Fibroblast of skin of scalp (primary cell): ENCODE measurements around the gene MYH14. TPM values are rescaled to one million over a fixed set of nuclear protein-coding genes. Genes with fewer than 3 reads are reported as not detected.

Experiments
- DNase-seq: peaks from one replicate; pipeline ENCODE4 v3.0.0-alpha.2; 2013
- polyA plus RNA-seq, 2 experiments: library from polyadenylated mRNA; unstranded; fragments of 120-200 nt; gene quantifications; one replicate each; pipeline ENCODE4 v1.2.1, GENCODE V29; 2013; ENCODE audit not compliant: insufficient read length in 2 of 2

Gene MYH14
- 0.19 TPM for polyA plus RNA-seq (2013, experiment 1 of 2; ENCODE audit: insufficient read length)
- polyA plus RNA-seq (2013, experiment 2 of 2; ENCODE audit: insufficient read length): 1.4 TPM

DNA sequence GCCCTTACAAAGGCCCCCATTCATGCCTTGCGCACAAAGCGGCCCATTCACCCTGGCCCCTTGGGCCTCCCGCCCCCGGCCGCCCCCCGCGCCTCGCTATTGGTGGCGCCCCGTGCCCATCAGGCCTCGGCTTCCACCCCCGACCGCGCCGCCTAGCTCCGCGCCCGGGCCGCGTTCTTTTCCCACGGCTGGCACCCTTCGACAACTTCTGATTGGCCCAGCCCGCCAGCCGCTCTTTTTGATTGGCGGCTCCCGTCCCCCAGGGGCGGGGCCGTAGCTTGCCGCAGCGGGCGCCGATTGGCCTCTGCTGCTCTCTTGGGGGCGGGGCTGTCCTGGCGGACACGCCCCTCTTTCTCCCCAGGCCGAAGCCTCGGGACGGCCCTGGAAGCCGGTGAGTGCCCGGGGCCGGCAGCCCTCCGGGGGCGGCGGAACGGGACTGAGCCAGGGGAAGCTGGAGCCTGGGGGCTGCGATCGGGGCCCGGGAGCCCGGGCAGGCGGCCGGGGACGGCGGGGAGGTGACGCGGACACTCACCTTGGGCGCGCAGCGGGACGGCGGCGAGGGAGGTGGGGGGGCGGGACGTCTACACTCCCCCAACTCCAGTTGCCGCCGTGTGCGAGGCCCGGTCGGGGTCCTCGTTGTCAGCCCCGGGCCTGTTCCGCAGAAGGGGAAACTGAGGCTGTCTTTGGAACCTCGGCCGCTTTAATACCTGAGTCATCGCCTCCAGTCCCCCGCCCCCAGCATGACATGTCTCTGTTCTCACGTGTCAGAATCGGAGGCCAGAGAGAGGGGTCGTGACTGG is at the start of gene MYH14:
Gene MYH14, plus strand, starts transcription at position 342 of the 800 bp plus-strand sequence. CDS start 6,744 bp downstream, outside the sequence.
- DNase-seq: peak; percentile 8

DNA sequence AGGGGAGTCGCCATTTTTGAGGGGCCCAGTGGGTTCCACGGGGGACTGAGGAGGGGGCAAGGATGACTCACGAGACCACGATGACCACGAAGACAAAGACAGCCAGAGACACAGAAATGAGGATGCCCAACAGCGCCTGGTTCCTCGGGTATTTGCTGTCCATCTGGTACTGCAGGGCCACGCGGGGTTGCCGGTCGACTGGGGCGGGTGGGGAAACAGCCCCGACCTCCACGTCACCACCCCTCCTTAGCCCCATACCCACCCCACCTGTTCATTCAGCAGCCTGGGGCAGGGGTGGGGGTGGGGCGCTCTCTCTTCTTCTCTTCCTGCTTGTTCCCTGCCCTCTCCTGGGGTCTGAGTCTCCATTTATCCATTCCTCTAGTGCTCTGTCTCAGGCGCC is 48.9 kb upstream of the MYH14 start:
- no peak for DNase-seq

DNA sequence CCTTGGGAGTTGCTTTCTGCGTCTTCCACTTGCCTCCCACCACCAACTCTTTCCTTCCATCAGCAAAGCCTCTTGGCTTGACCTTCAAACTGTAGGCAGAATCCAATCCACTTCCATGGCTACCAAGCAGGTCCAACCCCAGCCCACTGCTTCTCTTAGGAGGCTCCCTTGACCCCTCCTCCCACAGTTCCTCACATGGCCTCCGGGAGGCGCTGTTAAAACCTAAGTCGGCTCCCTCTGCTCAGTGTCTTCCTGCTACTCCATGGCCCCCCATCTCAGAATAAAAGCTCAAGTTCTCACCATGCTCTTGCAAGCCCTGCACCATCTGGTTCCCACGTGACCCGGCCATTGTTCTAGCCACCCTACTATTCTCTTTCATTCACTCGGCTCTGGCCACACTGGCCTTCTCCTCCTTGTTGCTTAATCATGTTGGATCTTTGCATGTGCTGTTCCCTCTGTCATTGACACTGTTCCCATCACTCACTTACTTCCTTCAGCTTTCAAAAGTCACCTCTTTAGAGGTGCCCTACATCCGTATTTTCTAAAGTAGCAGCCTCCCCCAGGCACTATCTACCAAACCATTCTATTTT is 47.8 kb upstream of the MYH14 start:
- DNase-seq: no peak

DNA sequence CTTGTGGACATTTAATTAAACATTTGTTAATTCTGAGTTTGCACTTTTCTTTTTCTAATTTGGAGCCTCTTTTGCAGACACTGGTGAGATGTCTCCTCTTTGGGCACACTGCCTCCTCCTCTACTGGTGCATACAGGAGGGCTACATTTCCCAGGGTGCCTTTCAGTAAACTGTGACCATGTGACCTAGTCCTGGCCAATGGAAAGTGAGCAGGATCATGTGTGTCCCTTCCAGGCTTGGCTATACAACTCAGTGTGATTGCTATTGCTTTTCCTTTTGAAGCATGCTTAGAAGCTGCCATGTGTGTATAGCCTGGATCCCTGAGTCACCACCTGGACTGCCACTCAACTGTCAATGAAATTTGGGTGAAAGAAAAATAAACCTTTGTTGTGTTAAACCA is 44.8 kb upstream of the MYH14 start:
- no peak for DNase-seq

DNA sequence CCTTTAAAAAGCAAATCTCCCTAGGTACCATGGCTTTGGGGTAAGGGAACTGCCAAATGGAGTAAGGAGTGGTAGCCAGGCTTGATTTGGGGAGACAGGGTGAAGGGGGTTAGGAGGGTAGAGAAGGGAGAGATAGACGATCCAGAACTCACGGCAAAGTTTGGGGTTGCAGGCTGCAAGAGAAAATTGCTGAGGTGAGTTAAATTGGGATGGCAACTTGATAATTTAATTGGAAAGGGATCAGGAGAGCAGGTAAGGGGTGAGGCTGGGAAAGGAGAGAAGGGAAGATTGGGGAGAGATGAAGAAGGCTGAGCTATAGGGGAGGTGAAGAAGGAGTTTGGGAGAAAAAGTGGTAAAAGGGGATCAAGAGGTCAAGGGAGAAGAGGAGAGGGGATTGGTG is 44.3 kb upstream of the MYH14 start:
- no peak for DNase-seq

DNA sequence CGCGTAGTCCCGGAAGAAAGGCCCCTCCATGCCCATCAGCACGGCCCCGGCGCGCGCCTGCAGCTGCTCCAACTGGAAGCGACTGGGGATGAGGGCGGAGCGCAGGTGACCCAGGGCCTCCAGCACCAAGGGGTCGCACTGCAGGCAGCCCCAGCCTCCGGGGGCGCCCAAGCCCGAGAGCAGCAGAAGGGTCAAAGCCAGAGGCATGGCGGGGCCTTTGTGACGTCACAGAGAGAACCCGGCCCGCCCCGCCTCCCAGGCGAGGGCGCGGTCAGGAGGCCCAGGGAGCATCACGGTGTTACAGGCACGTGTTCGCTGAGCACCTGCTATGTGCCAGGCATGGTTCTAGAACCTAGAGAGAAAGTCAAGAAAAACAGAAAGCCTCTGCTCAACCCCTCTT is 40.4 kb upstream of the MYH14 start, which contains the start of gene IZUMO2:
Gene IZUMO2, minus strand, starts transcription at position 294 of the 400 bp plus-strand sequence. Its CDS starts 87 bp downstream, at position 207.
- no peak for DNase-seq

DNA sequence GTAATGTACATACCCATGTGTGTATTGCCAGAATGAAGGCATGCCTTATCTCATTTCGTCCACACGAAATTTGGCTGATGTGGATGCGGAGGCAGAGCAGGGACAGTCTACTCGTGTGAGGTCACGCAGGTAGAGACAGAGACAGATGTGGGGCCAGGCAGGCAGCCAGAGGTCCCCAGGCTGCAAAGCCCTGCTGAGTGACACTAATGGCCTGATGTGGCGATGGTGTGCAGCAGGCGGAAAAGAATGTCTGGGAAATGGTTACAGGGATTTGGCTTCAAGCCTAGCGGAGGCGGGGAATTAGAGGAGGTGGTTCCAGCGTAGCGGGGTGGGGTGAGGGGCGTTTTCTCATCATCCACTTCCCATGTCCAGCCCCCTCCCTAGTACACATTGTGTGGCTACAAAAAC is 36.1 kb upstream of the MYH14 start:
- DNase-seq: no peak

DNA sequence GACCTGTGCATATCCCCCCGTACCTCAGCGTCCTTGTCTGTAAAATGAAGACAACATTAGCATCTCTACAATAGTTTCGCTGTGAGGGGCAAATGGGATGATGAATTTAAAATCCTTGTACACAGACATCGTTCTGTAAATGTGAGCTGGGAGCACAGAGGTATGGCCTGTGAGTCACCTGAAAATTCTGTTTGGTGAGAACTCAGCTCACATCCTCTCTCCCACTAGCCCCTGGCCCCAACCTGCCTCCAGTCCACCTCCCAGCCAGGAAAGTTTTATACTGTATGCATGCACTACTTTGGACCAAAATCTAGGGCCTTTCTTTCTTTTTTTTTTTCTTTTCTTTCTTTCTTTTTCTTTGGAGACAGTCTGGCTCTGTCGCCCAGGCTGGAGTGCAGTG is 31.7 kb upstream of the MYH14 start:
- no peak for DNase-seq

DNA sequence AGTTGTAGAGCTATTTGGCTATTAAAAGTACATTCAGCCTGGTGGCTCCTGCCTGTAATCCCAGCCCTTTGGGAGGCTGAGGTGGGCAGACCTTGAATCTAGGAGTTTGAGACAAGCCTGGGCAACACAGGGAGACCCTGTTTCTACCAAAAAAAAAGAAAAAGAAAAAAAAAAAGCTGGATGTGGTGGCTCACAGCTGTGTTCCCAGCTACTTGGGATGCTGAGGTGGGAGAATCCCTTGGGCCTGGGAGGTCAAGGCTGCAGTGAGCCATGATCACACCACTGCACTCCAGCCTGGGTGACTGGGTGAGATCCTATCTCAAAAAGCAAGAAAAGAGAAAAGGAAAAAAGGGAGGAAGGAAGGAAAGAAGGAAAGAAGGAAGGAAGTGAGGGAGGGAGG is 30.7 kb upstream of the MYH14 start:
- DNase-seq: no peak

- DNase-seq: no peak
Measured at GRCh38 chr19:50173127-50173526, 30.3 kb upstream of the MYH14 start.

DNA sequence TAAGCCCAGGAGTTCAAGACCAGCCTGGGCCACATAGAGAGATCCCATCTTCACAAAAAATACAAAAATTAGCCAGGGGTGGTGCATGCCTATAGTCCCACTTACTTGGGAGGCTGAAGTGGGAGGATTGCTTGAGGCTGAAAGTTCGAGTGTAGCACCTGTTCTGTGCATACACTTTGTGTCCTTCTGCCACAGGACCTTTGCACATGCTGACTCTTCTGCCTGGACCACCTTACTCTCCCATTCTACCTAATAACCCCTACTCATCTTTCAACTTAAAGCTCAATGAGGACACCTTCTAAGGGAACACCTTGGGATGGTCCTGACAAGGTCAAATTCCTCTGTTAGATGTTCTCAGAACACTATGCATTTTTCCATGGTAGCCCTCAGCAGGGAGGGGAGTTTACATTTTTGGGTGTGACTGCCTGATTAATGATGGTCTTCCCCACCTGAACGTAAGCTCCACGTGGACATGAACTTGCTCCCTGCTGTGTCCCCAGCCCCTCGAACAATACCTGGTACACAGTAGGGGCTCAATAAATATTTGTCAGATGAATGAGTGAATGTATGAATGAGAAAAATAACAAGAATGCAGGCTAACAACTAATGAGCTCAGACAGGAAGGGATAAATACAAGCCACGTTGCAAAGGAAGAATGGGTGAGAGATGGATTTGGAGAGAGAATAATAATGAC is 29.2 kb upstream of the MYH14 start:
- no peak for DNase-seq

GRCh38 chr19:50175924-50176323 is 27.5 kb upstream of the MYH14 start:
- no peak for DNase-seq

DNA sequence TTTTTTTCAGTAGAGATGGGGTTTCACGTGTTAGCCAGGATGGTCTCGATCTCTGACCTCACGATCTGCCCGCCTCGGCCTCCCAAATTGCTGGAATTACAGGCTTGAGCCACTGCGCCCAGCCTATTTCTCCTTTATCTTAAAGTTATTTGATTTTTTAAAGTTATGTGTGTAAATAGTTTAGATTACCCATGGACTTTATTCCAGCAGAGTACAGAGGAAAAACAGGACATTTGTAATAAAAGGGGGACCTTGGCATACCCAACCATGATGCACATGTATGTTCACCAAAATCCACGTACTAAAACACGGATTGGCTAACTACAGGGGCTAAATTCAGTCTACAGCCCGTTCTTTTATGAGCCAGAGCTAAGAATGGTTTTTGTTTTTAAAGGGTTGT is 26.6 kb upstream of the MYH14 start:
- no peak for DNase-seq

DNA sequence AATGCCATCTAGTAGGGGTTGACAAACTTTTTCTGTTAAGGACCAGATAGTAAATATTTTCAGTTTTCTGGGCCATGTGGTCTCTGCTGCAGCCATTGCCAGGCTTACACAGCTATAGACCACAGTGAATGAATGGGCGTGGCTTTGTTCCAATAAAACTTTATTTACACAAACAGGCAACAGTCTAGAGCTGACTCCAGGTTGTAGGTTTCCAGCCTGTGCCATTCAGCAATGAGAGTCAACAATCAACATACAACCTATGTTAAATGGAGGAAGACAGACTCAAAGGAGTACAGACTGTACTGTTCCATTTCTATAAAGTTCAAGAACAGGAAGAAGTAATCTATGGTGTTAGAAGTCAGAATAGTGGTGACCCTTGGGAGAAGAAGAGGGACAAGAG is 25.1 kb upstream of the MYH14 start:
- DNase-seq: no peak

GRCh38 chr19:50178859-50179537 is 24.4 kb upstream of the MYH14 start:
- DNase-seq: no peak

DNA sequence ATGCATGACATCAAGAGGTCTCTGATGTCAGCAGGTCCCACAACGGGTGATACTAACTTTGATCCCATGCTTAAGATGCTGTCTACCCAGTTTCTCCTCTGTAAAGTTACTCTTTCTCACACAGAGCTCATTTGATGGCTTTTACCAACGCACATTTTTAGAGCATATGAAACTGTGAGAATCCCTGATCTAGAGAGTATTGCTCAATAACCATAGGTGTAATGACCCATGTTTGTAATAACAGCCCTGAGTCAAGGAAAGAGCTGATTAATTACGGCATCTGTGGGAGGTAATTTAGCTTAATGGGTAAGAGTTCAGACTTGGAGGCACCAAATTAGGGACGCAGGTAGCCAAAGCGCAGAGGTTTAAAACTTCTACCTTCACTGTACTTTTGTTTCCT is 22.3 kb upstream of the MYH14 start:
- no peak for DNase-seq

DNA sequence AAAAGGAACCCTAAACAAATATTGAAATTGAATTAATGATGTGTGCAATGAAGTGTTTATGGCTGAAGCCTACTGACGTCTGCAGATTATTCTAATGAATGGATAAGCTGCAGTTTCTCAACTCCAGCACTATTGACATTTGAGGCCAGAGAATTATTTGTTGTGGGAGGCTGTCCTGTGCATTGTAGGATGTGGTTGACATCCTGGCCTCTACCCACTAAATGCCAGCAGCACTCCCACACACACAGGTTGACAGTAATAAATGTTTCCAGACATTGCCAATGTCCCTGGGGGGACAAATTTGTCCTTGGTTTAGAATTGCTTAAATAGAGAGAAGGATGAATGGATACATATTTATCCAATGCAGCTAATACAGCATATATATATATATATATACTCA is 19.2 kb upstream of the MYH14 start:
- DNase-seq: no peak

DNA sequence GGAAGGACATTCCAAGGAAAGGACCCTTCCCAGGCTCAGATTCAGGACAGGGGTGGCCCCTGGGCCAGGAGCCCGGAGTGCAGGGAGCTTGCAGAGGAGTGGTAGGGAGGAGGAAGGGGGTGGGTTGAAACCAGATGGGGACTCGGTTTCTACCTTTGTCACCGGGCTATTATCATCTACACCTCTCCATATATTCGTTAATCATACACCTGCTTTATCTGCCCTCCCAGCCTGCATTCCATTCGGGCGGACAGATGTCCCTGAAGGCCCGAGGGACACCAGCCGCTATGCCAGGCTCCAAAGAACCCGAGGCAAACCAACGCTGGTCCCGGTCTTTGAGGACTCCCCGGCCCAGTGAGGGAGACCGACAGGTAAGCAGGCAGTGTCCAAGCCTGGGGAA is 15.5 kb upstream of the MYH14 start:
- no peak for DNase-seq

DNA sequence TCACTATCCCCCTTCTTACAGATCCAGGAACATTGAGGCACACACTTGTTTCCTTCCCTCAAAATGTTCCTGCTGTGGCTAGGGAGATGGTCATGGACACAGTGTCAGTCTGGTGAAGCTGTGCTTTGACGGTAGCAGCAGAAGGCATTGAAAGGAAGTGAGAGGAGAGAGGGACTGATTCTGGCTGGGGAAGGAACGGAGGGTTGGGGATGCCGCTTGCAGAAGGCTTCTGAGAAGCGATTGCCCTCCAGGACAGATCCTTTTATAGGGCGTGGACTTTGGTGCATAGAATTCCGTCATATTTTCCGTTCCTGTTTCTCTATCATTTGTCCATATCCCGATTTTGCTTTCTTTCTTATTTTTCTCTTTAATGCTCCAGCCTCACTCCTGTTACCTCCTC is 14.1 kb upstream of the MYH14 start:
- no peak for DNase-seq

- no peak for DNase-seq
Measured at GRCh38 chr19:50190439-50190891, 13.0 kb upstream of the MYH14 start.

DNA sequence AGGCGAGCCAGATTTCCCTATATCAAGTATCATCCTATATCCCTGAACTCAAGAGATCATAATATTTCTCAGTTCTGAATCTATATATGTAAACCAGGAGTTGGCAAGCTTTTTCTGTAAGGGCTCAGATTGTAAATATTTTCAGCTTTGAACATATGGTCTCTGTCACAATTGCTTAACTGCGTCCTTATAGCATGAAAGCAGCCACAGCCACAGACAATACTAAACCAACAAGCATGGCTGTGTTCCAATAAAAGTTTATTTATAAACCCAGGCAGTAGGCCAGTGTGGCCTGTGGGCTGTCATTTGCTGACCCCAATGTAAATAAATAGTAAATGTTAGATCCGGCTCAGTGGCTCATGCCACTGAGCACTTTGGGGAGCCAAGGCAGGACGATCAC is 12.2 kb upstream of the MYH14 start:
- DNase-seq: no peak

DNA sequence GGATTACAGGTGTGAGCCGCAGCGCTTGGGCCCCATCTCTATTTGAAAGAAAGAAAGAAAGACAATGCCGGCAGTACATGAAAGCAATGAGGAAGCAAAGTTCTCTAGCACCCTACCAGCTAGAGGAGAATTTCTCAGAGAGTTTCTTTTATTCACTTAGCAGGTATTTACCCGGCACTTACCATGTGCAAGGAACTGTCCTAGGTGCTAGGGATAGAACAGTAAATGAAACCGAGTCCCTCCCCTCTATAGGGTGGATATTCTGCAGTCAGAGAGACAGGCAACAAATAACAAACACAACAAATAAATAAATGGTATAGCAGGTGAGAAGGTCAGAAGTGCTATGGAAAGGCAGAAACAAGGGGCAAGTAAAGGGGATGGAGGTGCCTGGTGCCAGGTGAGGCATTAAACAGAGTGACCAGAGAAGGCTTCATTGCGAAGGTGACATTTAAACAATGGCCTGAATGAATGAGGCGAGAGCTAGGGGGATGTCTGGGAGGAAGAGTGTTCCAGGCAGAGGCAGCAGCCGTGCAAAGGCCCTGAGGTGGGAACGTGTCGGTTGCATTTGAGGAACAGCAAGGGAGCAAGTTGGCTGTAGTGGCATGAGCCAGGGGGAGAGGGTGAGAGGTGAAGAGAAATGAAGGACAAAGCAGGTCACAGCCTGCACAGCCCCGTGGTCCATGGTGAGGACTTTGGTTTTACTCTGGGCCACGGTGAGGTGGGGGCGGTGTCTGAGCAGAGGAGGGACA is 10.8 kb upstream of the MYH14 start:
- DNase-seq: no peak
